ENCODE data around the gene FCHSD2. TPM values are rescaled to one million over a fixed set of nuclear protein-coding genes. Genes with fewer than 3 reads are reported as not detected.
A peak's percentile ranks its signal among the peaks of the same experiment; 100 is the strongest.
"Not testable (repeated sequence)": the region's sequence is repeated elsewhere in the genome, so short reads cannot be mapped to it uniquely, and the experiment has no call there.

The FCHSD2 gene
- total and polyA plus RNA-seq, 2 of the 13 experiments (the other 11 are each of a cell fraction or from before 2014, with no cell fraction given), result 20.5 to 24.8 TPM

DNA sequence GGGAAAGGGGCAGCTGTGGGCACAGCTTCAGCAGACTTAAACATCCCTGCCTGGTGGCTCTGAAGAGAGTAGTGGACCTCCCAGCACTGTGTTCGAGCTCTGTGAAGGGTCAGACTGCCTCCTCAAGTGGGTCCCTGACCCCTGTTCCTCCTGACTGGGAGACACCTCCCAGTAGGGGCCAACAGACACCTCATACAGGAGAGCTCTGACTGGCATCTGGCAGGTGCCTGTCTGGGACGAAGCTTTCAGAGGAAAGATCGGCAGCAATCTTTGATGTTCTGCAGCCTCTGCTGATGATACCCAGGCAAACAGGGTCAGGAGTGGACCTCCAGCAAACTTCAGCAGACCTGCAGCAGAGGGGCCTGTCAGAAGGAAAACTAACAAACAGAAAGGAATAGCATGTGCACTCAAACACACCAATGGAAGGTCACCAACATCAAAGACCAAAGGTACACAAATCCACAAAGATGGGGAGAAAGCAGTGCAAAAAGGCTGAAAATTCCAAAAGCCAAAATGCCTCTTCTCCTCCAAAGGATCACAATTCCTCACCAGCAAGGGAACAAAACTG is 80.2 kb downstream of the FCHSD2 start (continued):
- TF ChIP-seq, protein P1, sequence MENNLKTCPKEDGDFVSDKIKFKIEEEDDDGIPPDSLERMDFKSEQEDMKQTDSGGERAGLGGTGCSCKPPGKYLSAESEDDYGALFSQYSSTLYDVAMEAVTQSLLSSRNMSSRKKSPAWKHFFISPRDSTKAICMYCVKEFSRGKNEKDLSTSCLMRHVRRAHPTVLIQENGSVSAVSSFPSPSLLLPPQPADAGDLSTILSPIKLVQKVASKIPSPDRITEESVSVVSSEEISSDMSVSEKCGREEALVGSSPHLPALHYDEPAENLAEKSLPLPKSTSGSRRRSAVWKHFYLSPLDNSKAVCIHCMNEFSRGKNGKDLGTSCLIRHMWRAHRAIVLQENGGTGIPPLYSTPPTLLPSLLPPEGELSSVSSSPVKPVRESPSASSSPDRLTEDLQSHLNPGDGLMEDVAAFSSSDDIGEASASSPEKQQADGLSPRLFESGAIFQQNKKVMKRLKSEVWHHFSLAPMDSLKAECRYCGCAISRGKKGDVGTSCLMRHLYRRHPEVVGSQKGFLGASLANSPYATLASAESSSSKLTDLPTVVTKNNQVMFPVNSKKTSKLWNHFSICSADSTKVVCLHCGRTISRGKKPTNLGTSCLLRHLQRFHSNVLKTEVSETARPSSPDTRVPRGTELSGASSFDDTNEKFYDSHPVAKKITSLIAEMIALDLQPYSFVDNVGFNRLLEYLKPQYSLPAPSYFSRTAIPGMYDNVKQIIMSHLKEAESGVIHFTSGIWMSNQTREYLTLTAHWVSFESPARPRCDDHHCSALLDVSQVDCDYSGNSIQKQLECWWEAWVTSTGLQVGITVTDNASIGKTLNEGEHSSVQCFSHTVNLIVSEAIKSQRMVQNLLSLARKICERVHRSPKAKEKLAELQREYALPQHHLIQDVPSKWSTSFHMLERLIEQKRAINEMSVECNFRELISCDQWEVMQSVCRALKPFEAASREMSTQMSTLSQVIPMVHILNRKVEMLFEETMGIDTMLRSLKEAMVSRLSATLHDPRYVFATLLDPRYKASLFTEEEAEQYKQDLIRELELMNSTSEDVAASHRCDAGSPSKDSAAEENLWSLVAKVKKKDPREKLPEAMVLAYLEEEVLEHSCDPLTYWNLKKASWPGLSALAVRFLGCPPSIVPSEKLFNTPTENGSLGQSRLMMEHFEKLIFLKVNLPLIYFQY (CRISPR knock-in tag; IDR thresholded peaks at IDR 0.05; ENCODE audit: borderline replicate concordance), result 0 out of 2 replicates have a peak, but pooled peaks have one; percentile 23
- peak; percentile 91 for TF ChIP-seq ZNF644 (CRISPR knock-in tag; IDR thresholded peaks at IDR 0.05; ENCODE audit: low read depth)
- TF ChIP-seq PHF21A (CRISPR knock-in tag; IDR thresholded peaks at IDR 0.05), result peak; percentile 40; the same call in 1 of the 2 replicates
- TF ChIP-seq, protein P2, sequence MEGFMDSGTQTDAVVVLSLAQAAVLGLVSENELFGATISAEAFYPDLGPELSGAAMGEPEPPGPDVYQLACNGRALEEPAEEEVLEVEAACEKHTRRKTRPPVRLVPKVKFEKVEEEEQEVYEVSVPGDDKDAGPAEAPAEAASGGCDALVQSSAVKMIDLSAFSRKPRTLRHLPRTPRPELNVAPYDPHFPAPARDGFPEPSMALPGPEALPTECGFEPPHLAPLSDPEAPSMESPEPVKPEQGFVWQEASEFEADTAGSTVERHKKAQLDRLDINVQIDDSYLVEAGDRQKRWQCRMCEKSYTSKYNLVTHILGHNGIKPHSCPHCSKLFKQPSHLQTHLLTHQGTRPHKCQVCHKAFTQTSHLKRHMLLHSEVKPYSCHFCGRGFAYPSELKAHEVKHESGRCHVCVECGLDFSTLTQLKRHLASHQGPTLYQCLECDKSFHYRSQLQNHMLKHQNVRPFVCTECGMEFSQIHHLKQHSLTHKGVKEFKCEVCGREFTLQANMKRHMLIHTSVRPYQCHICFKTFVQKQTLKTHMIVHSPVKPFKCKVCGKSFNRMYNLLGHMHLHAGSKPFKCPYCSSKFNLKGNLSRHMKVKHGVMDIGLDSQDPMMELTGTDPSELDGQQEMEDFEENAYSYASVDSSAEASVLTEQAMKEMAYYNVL (CRISPR knock-in tag; IDR thresholded peaks at IDR 0.05; ENCODE audit: borderline replicate concordance), result 0 out of 2 replicates have a peak, but pooled peaks have one; percentile 27
- 0 out of 2 replicates have a peak, but pooled peaks have one; percentile 9 for TF ChIP-seq CCDC6 (CRISPR knock-in tag; IDR thresholded peaks at IDR 0.05)
- TF ChIP-seq CBX5 (CRISPR knock-in tag; IDR thresholded peaks at IDR 0.05; ENCODE audit: borderline replicate concordance), result peak; percentile 65; the same call in 1 of the 2 replicates
- TF ChIP-seq, protein P3, sequence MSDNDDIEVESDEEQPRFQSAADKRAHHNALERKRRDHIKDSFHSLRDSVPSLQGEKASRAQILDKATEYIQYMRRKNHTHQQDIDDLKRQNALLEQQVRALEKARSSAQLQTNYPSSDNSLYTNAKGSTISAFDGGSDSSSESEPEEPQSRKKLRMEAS (IDR thresholded peaks at IDR 0.05), result peak; percentile 29; the same call in 1 of the 2 replicates
- TF ChIP-seq MTA1 (CRISPR knock-in tag; IDR thresholded peaks at IDR 0.05; ENCODE audit: borderline replicate concordance), result 0 out of 2 replicates have a peak, but pooled peaks have one; percentile 57
- TF ChIP-seq NFIC (IDR thresholded peaks at IDR 0.05; ENCODE audit: low read length), result 0 out of 2 replicates have a peak, but pooled peaks have one; percentile 21
- TF ChIP-seq PITX1 (CRISPR knock-in tag; IDR thresholded peaks at IDR 0.05), result peak; percentile 26; the same call in 1 of the 2 replicates
- TF ChIP-seq SOX5 (CRISPR knock-in tag; IDR thresholded peaks at IDR 0.05; ENCODE audit: borderline replicate concordance), result peak; percentile 62; the same call in 1 of the 2 replicates
- not testable (repeated sequence) for TF ChIP-seq SOX13 (IDR thresholded peaks at IDR 0.05); FOXA1 (IDR thresholded peaks at IDR 0.05); FOXP1 (IDR thresholded peaks at IDR 0.05); CREM (CRISPR knock-in tag; IDR thresholded peaks at IDR 0.05)
- peak in 1 of 2 experiments; percentile 77; a peak in 2 of 4 replicates for TF ChIP-seq SOX13 (CRISPR knock-in tag; conservative IDR thresholded peaks at IDR 0.05 in 1 of 2, IDR thresholded peaks at IDR 0.05 in 1 of 2)
- 0 out of 2 replicates have a peak, but pooled peaks have one; percentile 42 for TF ChIP-seq ZFP90 (CRISPR knock-in tag; IDR thresholded peaks at IDR 0.05; ENCODE audit: borderline replicate concordance)
- TF ChIP-seq SIX1 (CRISPR knock-in tag; IDR thresholded peaks at IDR 0.05; ENCODE audit: borderline replicate concordance), result peak; percentile 24; the same call in 1 of the 2 replicates
- TF ChIP-seq FOXA1 (CRISPR knock-in tag; IDR thresholded peaks at IDR 0.05), result peak; percentile 13; the same call in 1 of the 2 replicates
- peak; percentile 71; the same call in 1 of the 2 replicates for TF ChIP-seq DPF2 (CRISPR knock-in tag; IDR thresholded peaks at IDR 0.05; ENCODE audit: borderline replicate concordance, low read depth)
- peak; percentile 66; the same call in 1 of the 2 replicates for TF ChIP-seq FOXP1 (CRISPR knock-in tag; IDR thresholded peaks at IDR 0.05)
- peak; percentile 69 for TF ChIP-seq SAP130 (CRISPR knock-in tag; IDR thresholded peaks at IDR 0.05; ENCODE audit: low read depth)
- TF ChIP-seq KMT2A (CRISPR knock-in tag; IDR thresholded peaks at IDR 0.05), result peak; percentile 58; the same call in 1 of the 2 replicates
- TF ChIP-seq CREM (IDR thresholded peaks at IDR 0.05), result peak; percentile 28; the same call in 1 of the 2 replicates
- peak; percentile 24; the same call in 1 of the 2 replicates for TF ChIP-seq NR2C2 (CRISPR knock-in tag; IDR thresholded peaks at IDR 0.05; ENCODE audit: borderline replicate concordance)
- peak; percentile 60; the same call in 1 of the 2 replicates for TF ChIP-seq GATAD2A (CRISPR knock-in tag; IDR thresholded peaks at IDR 0.05)
